HTERT RPE-1 (cell line): ENCODE results near the gene MEGF6.

ENCODE experiments used
- in situ Hi-C: fragments of 300-500 bp; cut with MboI; formaldehyde crosslinking; loops from 4 replicates; pipeline ENCODE4 v1.14.3; 2020; ENCODE audit warnings: low sequenced_read_pairs

Gene MEGF6

DNA sequence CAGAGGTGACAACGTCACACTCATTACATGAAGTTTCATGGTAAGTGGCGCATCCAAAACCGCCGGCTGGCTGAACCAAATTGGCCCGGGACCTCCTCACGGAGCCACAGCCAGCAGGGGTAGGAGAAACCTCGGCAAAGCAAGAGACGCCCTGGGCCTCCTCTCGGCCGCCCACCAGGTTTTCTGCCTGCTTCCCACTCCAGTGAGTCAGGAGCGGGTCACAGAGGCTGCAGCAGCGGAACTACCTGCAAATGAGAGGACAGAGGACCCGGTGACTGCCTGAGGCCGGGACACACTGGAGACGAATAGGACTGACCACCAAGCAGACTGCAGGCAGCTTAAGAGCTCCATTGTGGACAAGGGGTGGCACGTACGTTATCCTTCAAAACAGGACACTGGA is 55.0 kb downstream of the MEGF6 start:
- in situ Hi-C loops, result no loop called here

- in situ Hi-C loops, result no loop called here
These were observed 56.0 kb downstream of the MEGF6 start for GRCh38 chr1:3555131-3555920.

GRCh38 chr1:3553940-3554223 is 57.4 kb downstream of the MEGF6 start:
- in situ Hi-C loops, result no loop called here

GRCh38 chr1:3553166-3553939 is 58.0 kb downstream of the MEGF6 start:
- in situ Hi-C loops, result no loop called here

DNA sequence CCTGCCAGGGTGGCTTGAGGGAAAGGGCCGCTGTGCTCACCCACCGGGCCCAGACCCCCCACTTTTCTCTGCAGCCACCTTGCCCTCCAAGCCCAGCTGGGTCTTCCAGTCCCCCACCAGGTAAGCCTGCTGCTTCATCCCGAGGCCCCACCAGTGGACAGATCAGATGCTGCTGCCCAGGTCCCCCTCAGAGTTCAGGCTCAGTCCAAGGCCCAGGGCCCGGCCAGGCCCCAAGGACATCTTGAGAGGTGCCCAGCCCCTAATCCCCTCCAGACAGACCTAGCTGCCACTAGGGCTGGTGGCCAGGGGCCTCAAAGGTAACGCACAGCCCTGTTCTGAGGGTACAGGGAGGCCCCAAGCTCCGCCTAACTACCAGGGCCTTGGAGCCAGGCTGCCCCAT is 58.6 kb downstream of the MEGF6 start:
- in situ Hi-C loops, result no loop called here

DNA sequence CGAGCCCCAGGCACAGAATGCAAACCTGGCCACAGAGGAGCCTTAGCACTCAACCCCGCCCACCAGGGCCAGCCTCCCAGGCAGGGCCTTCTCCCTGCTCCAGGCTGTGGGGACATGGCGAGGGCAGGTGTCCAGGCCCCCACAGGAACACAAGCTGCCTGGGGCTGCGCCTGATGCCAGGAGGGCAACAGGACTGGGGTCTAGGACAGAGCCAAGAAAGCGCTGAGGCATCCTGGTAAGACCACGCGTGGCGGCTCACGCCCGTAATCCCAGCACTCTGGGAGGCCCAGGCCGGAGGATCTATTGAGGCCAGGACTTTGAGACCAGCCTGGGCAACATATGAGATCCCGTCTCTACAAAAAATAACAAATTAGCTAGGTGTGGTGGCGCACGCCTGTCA is 59.1 kb downstream of the MEGF6 start:
- in situ Hi-C loops, result no loop called here

DNA sequence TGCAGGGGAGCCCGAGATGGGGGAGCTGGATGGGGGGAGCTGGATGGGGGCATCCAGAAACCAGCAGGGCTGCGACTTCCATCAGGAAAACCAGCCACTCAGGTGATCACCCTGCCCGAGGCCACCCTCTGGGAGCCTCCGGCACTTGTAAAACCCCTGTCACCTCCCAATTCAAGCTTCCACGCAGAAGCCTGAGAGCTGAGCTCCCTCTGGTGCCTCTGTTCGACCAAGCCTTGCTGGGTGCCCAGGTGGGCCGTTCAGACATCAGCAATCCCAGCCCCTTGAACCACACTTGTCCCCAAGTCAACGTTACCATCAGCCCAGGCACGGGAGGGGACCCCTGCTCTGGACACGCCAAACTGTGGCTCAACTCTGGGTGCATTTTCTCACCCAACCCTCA is 59.6 kb downstream of the MEGF6 start:
- in situ Hi-C loops, result no loop called here

GRCh38 chr1:3551290-3551678 is 60.0 kb downstream of the MEGF6 start:
- in situ Hi-C loops, result no loop called here

DNA sequence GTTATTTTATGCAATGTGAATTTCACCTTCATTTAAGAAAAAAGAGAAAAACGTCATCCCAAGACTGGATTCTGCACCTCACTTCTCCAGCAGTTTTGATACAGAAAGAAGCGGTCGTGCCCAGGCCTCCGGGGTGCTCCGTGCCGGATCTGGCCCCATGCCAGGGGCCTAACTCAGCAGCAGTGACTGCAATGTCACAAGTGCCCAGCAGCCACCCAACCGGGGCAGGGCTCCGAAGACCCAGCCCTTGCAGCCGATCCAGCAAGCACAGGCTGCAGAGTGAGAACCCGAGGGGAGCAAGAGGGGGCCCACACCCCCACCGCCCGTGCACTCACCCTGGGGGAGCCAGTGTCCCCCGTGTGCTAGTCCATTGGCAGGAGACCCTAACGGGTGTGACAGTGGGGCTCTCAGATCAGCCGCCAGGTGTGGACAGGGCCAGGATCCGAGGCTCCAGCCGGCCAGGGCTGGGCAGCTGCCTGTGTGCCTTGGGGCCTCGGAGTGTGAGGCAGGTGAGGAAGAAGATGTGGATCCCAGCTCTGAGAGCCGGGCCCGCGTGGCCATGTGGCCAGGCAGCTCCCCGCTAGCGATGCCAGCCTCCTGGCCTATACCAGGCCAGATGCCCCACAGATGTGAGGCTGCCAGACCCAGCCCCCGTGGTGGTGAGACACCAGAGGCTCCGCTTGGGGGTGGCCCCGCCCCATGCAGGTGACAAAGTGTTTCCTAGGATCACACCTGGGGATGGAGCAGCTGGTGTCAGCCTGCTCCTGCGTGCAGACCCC is 60.6 kb downstream of the MEGF6 start:
- in situ Hi-C loops, result no loop called here

DNA sequence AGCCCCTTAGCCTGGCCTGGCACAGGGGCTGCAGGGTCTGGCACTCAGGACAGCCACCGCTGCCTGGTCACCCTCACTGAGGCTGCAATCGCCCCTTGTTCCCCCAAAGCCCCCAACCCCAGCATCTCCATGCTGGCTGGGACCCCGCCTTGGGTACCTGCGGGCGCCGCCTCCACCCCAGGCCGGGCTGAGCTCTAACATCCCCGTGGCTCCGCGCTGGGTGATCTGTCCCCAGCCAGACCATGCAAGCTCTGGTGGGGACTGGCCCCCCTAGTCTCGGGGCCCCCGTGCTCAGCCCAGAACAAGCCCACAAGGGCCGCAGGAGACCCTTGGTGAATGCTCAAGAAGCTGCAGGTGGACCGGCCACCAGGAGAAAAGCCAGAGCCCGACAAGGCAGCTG is 62.4 kb downstream of the MEGF6 start:
- in situ Hi-C loops, result no loop called here

GRCh38 chr1:3548156-3548893 is 63.0 kb downstream of the MEGF6 start:
- in situ Hi-C loops, result no loop called here

- in situ Hi-C loops, result no loop called here
These were observed 64.0 kb downstream of the MEGF6 start for GRCh38 chr1:3547055-3548005.

DNA sequence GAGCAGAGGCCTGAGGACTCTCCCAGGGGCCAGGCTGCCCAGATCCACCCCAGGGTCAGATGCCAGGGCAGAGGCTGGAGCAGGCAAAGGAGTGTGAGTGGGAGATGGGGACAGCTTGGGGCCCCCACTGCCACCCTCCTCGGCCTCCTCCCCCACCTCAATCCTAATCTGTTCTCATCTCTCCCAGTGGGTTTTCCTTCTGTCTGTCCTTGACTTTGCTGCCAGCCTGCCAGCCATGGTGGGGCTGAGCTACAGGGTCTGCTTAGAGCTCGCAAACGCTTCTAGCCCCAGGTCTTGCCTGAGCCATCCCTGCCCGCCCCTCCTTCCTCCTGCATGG is 65.3 kb downstream of the MEGF6 start:
- in situ Hi-C loops, result no loop called here

DNA sequence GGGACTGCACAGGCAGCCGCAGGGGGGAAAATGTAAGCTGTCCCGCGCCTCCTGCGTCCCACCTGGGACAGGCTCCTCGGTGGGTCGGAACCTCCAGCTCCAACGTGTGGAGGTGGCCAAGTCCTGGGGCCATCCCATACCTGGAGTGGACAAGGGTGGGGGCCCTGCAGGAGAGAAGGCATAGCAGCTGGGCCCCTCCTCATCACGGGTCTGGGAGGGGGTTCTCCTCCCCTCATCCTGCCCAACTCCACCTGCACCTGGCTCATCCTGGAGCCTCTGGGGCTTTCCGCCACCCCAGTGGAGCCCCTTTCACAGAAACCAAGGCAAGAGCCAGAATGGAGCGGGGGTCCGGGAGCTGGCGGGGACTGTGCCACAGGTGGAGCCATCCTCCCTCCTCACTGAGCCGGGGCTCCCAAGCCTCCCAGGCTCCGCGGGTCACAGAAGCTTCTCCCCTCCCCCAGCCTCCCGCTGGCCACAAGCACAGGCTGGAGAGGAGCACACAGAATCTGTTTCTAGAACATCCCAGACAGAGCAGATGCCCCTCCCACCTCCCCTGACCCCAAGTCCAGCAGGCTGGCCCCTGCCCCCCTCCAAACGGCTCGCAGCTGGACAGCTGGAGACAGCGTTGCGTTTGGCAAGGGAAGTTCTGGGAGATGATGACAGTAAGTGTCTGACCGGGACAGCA is 65.8 kb downstream of the MEGF6 start:
- in situ Hi-C loops, result no loop called here

DNA sequence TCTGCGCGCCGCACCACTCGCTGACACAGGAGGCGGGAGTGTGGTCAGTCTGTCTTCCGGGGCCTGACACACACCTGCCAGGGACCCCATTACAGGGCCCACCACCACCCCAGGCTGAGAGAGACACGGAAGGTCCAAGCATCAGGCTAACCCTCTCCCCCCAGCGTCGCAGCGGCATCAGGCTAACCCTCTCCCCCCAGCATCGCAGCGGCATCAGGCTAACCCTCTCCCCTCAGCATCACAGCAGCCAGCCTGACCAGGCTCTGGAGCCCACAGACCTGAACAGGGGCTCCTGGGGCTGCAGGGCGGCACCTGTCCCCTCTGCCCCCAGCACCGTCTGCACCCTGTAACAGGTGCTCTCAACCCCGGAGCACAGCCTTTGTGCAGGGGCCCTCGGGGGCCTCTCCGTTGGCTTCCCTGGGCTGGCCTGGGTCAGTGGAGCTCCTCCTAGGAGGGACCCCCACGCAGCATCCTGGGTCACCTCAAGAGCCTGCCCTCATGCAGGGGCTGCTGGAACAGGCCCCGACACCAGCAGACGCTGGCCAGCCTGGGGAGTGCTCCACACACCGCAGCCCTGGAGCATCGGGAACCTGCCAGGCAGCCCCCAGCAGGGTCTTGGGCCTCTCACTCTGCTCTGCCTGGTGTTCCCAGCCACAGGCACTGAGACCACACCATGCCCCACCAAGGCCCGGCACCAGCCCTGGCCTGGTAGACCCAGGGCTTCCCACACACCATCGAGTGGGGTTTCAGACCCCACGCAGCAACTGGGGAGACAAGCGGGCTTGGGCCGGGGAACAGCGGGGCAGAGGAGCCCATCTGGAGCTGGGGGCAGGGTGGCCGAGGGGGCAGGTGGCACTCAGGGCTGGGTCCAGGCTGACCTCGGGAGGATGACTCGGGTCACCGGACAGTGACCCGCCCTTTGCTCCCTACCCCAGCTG is 67.0 kb downstream of the MEGF6 start:
- in situ Hi-C loops, result no loop called here

- in situ Hi-C loops, result no loop called here
These were observed 68.0 kb downstream of the MEGF6 start for GRCh38 chr1:3543076-3544039.

- in situ Hi-C loops, result no loop called here
These were observed 68.6 kb downstream of the MEGF6 start for GRCh38 chr1:3542676-3543075.
